ENCODE data around the gene RFX1. TPM values are rescaled to one million over a fixed set of nuclear protein-coding genes. Genes with fewer than 3 reads are reported as not detected.
"Not testable (repeated sequence)": the region's sequence is repeated elsewhere in the genome, so short reads cannot be mapped to it uniquely, and the experiment has no call there.

RFX1 gene
- total RNA-seq, 1 experiment from 2014 or later: 0.87 TPM

- in situ Hi-C loops (cut with HindIII; ENCODE audit: low pct_unique_long_range_greater_than_20kb, low sequenced_read_pairs): no loop called here
- no peak for DNase-seq (ENCODE audit: low read depth, low spot score)
Measured at GRCh38 chr19:13972368-13973155, 33.6 kb downstream of the RFX1 start.

GRCh38 chr19:13971868-13972267, 34.3 kb downstream of the RFX1 start:
- DNase-seq (ENCODE audit: low read depth, low spot score); in situ Hi-C loops (cut with HindIII; ENCODE audit: low pct_unique_long_range_greater_than_20kb, low sequenced_read_pairs): not testable (repeated sequence)

GRCh38 chr19:13969897-13970296, 36.2 kb downstream of the RFX1 start:
- in situ Hi-C loops (cut with HindIII; ENCODE audit: low pct_unique_long_range_greater_than_20kb, low sequenced_read_pairs): no loop called here
- no peak for DNase-seq (ENCODE audit: low read depth, low spot score)

- DNase-seq (ENCODE audit: low read depth, low spot score): no peak
- in situ Hi-C loops (cut with HindIII; ENCODE audit: low pct_unique_long_range_greater_than_20kb, low sequenced_read_pairs): no loop called here
Measured at GRCh38 chr19:13968999-13969398, 37.1 kb downstream of the RFX1 start.

- DNase-seq (ENCODE audit: low read depth, low spot score): no peak
- in situ Hi-C loops (cut with HindIII; ENCODE audit: low pct_unique_long_range_greater_than_20kb, low sequenced_read_pairs): no loop called here
Measured at GRCh38 chr19:13968383-13968935, 37.7 kb downstream of the RFX1 start.

GRCh38 chr19:13967206-13967605, 38.9 kb downstream of the RFX1 start:
- DNase-seq (ENCODE audit: low read depth, low spot score); in situ Hi-C loops (cut with HindIII; ENCODE audit: low pct_unique_long_range_greater_than_20kb, low sequenced_read_pairs): not testable (repeated sequence)

- in situ Hi-C loops (cut with HindIII; ENCODE audit: low pct_unique_long_range_greater_than_20kb, low sequenced_read_pairs): no loop called here
- no peak for DNase-seq (ENCODE audit: low read depth, low spot score)
Measured at GRCh38 chr19:13966684-13967128, 39.4 kb downstream of the RFX1 start.

- DNase-seq (ENCODE audit: low read depth, low spot score): no peak
- in situ Hi-C loops (cut with HindIII; ENCODE audit: low pct_unique_long_range_greater_than_20kb, low sequenced_read_pairs): no loop called here
Measured at GRCh38 chr19:13965926-13966683, 40.0 kb downstream of the RFX1 start.

GRCh38 chr19:13965377-13965896, 40.7 kb downstream of the RFX1 start:
- no peak for DNase-seq (ENCODE audit: low read depth, low spot score)
- in situ Hi-C loops (cut with HindIII; ENCODE audit: low pct_unique_long_range_greater_than_20kb, low sequenced_read_pairs): no loop called here

GRCh38 chr19:13964776-13965175, 41.3 kb downstream of the RFX1 start:
- DNase-seq (ENCODE audit: low read depth, low spot score): no peak
- in situ Hi-C loops (cut with HindIII; ENCODE audit: low pct_unique_long_range_greater_than_20kb, low sequenced_read_pairs): no loop called here

- in situ Hi-C loops (cut with HindIII; ENCODE audit: low pct_unique_long_range_greater_than_20kb, low sequenced_read_pairs): no loop called here
- no peak for DNase-seq (ENCODE audit: low read depth, low spot score)
Measured at GRCh38 chr19:13963603-13964105, 42.5 kb downstream of the RFX1 start.

GRCh38 chr19:13962699-13963602, 43.2 kb downstream of the RFX1 start:
- no peak for DNase-seq (ENCODE audit: low read depth, low spot score)
- in situ Hi-C loops (cut with HindIII; ENCODE audit: low pct_unique_long_range_greater_than_20kb, low sequenced_read_pairs): no loop called here

- DNase-seq (ENCODE audit: low read depth, low spot score): no peak
- in situ Hi-C loops (cut with HindIII; ENCODE audit: low pct_unique_long_range_greater_than_20kb, low sequenced_read_pairs): no loop called here
Measured at GRCh38 chr19:13961826-13962698, 44.1 kb downstream of the RFX1 start.

GRCh38 chr19:13960863-13961784, 45.0 kb downstream of the RFX1 start:
- in situ Hi-C loops (cut with HindIII; ENCODE audit: low pct_unique_long_range_greater_than_20kb, low sequenced_read_pairs): no loop called here
- DNase-seq (ENCODE audit: low read depth, low spot score): no peak

Data from SK-MEL-5 (cell line).